Common myeloid progenitor, CD34-positive (primary cell): ENCODE measurements around the gene KRTAP22-1.

Experiments used
- CTCF ChIA-PET: fragments of 350-600 bp; sonication (Branson Sonifier 250); formaldehyde crosslinking; loops from one replicate; lab custom pipeline; 2021; ENCODE audit warnings: antibody characterized with exemption; lab: Charles Lee
- POLR2A ChIA-PET: fragments of 350-600 bp; sonication (Branson Sonifier 250); formaldehyde crosslinking; loops from one replicate; lab custom pipeline; 2021; ENCODE audit warnings: antibody characterized with exemption; lab: Charles Lee
- DNase-seq, 3 donors: peaks; one replicate each; pipeline versions ENCODE4 v3.0.0 to v3.0.0-alpha.2; 2013
- H3K27ac ChIP-seq, 2 experiments: 1 replicate in 1 of 2; 2 replicates in 1 of 2; pipeline ENCODE4 v1.7.0; 2013; ENCODE audit warnings: inconsistent platforms in 2 of 2, low read length in 2 of 2, mild to moderate bottlenecking in 2 of 2, low read depth in 1 of 2, moderate library complexity in 1 of 2; ENCODE audit not compliant: severe bottlenecking in 2 of 2, insufficient read depth in 1 of 2, poor library complexity in 1 of 2
- H3K27me3 ChIP-seq, 5 experiments: replicated peaks in 2 of 5; 1 replicate in 3 of 5; 2 replicates in 2 of 5; pipeline versions ENCODE4 v1.6.1 to v1.7.0; 2013; ENCODE audit warnings: low read length in 4 of 5, mild to moderate bottlenecking in 2 of 5, moderate library complexity in 2 of 5, inconsistent platforms in 1 of 5; ENCODE audit not compliant: insufficient read depth in 5 of 5, control insufficient read depth in 4 of 5
- H3K36me3 ChIP-seq, 4 experiments: 1 replicate in 2 of 4; 2 replicates in 2 of 4; pipeline versions ENCODE4 v1.6.1 to v1.7.0; 2013; ENCODE audit warnings: low read length in 3 of 4, control low read depth in 1 of 4, mild to moderate bottlenecking in 1 of 4; ENCODE audit not compliant: control insufficient read depth in 4 of 4, insufficient read depth in 4 of 4
- H3K4me1 ChIP-seq, 4 experiments: 1 replicate in 3 of 4; 2 replicates in 1 of 4; pipeline versions ENCODE4 v1.6.1 to v1.7.1; 2013; ENCODE audit warnings: low read length in 3 of 4, mild to moderate bottlenecking in 3 of 4, control low read depth in 1 of 4, inconsistent platforms in 1 of 4, moderate library complexity in 1 of 4; ENCODE audit not compliant: control insufficient read depth in 4 of 4, insufficient read depth in 4 of 4; ENCODE audit errors: control extremely low read depth in 1 of 4
- H3K4me3 ChIP-seq, 7 experiments: 1 replicate in 4 of 7; 2 replicates in 3 of 7; pipeline versions ENCODE4 v1.5.1 to v1.7.0; 2013; ENCODE audit warnings: mild to moderate bottlenecking in 7 of 7, low read length in 6 of 7, moderate library complexity in 6 of 7, inconsistent platforms in 2 of 7, low read depth in 2 of 7, control low read depth in 1 of 7; ENCODE audit not compliant: insufficient read depth in 4 of 7, control insufficient read depth in 1 of 7; ENCODE audit errors: extremely low read depth in 1 of 7
- H3K9me3 ChIP-seq, 5 experiments: 1 replicate in 4 of 5; 2 replicates in 1 of 5; pipeline versions ENCODE4 v1.6.1 to v1.7.1; 2013; ENCODE audit warnings: low read length in 4 of 5, mild to moderate bottlenecking in 2 of 5, inconsistent platforms in 1 of 5, low read depth in 1 of 5, moderate library complexity in 1 of 5; ENCODE audit not compliant: control insufficient read depth in 4 of 5, insufficient read depth in 2 of 5; ENCODE audit errors: control extremely low read depth in 1 of 5
- WGBS: methylation state at CpG from one replicate; pipeline ENCODE4 v1.1.5; 2013; ENCODE audit not compliant: insufficient coverage; 5-methylcytosine and 5-hydroxymethylcytosine counted together

The KRTAP22-1 gene

GRCh38 chr21:30620522-30620921, 19.6 kb downstream of the KRTAP22-1 start, which contains the start of gene KRTAP20-4:
Gene KRTAP20-4 (plus strand): TSS chr21:30620627.
- Histone ChIP-seq H3K36me3 (no peaks in the 10 kb centered on the region), H3K4me3 (no peak within 1 kb of the TSS), H3K9me3 (peaks cover 0 to 3% (median 0%) of the 10 kb centered on the region in 5 experiments), H3K4me1 (no peaks in the 10 kb centered on the region), H3K27me3 (no peaks in the 10 kb centered on the region), H3K27ac (no peak within 1 kb of the TSS)
- ChIA-PET POLR2A (no interaction called here), CTCF (no interaction called here)
- WGBS = 100% methylated on average over 1 of the region's 3 CpGs
- no peak for DNase-seq

GRCh38 chr21:30623362-30623761, 22.5 kb downstream of the KRTAP22-1 start:
- no peak for DNase-seq
- CTCF ChIA-PET = interaction anchor here (0.6 kb wide), 1 partner anchor 13 kb away, joined by 3 read pairs; no protein-coding TSS in a partner anchor

GRCh38 chr21:30625449-30626165, 24.7 kb downstream of the KRTAP22-1 start:
- Histone ChIP-seq H3K27me3 (no peaks in the 10 kb centered on the region), H3K27ac (no peak overlapping the region), H3K4me3 (no peak overlapping the region), H3K36me3 (no peaks in the 10 kb centered on the region), H3K4me1 (no peaks in the 10 kb centered on the region), H3K9me3 (peaks cover 0 to 3% (median 1%) of the 10 kb centered on the region in 5 experiments)
- WGBS = 92% methylated on average over 3 of the region's 4 CpGs
- ChIA-PET POLR2A (no interaction called here), CTCF (interaction anchor here (0.5 kb wide), 1 partner anchor 495 kb away, joined by 3 read pairs; no protein-coding TSS in a partner anchor)
- DNase-seq = no peak

More at GRCh38 chr21:30623362-30623761, 22.5 kb downstream of the KRTAP22-1 start:
- Histone ChIP-seq H3K4me3 (no peak overlapping the region), H3K9me3 (peaks cover 0 to 3% (median 1%) of the 10 kb centered on the region in 5 experiments), H3K27ac (no peak overlapping the region), H3K4me1 (no peaks in the 10 kb centered on the region), H3K36me3 (no peaks in the 10 kb centered on the region), H3K27me3 (no peaks in the 10 kb centered on the region)
- POLR2A ChIA-PET = no interaction called here
- 95% methylated on average over 2 of the region's 3 CpGs for WGBS

GRCh38 chr21:30628109-30628508, 27.2 kb downstream of the KRTAP22-1 start:
- DNase-seq = no peak
- Histone ChIP-seq H3K4me1 (no peaks in the 10 kb centered on the region), H3K36me3 (no peaks in the 10 kb centered on the region), H3K4me3 (no peak overlapping the region), H3K27ac (no peak overlapping the region), H3K27me3 (no peaks in the 10 kb centered on the region), H3K9me3 (peaks cover 0 to 3% (median 1%) of the 10 kb centered on the region in 5 experiments)
- POLR2A ChIA-PET = no interaction called here
- no CpG with 5 or more reads among the region's 4 CpGs for WGBS
- CTCF ChIA-PET = no interaction called here

- no peaks in the 10 kb centered on the region for H3K4me1 ChIP-seq
- H3K27me3 ChIP-seq = no peaks in the 10 kb centered on the region
- H3K27ac ChIP-seq = no peak overlapping the region
- no peak for DNase-seq
- no peak overlapping the region for H3K4me3 ChIP-seq
- WGBS = 100% methylated on average over 1 of the region's 1 CpG
- H3K36me3 ChIP-seq = no peaks in the 10 kb centered on the region
- CTCF ChIA-PET = no interaction called here
- H3K9me3 ChIP-seq = peaks cover 0 to 3% (median 1%) of the 10 kb centered on the region in 5 experiments
- POLR2A ChIA-PET = no interaction called here
Measured at GRCh38 chr21:30629200-30629599, 28.3 kb downstream of the KRTAP22-1 start.

GRCh38 chr21:30634906-30635305, 34.0 kb downstream of the KRTAP22-1 start, which contains the start of gene KRTAP20-2:
Gene KRTAP20-2 (plus strand): TSS chr21:30635206. CDS start chr21:30635264, 58 bp downstream.
- Histone ChIP-seq H3K36me3 (no peaks in the 10 kb centered on the region), H3K27me3 (no peaks in the 10 kb centered on the region), H3K9me3 (no peaks in the 10 kb centered on the region), H3K4me1 (no peaks in the 10 kb centered on the region), H3K4me3 (no peak within 1 kb of the TSS), H3K27ac (no peak within 1 kb of the TSS)
- ChIA-PET POLR2A (no interaction called here), CTCF (no interaction called here)
- no peak for DNase-seq
- WGBS = no CpG with 5 or more reads among the region's 1 CpG

- POLR2A ChIA-PET = no interaction called here
- WGBS = 89% methylated on average over 2 of the region's 3 CpGs
- Histone ChIP-seq H3K27me3 (no peaks in the 10 kb centered on the region), H3K4me3 (no peak overlapping the region), H3K4me1 (no peaks in the 10 kb centered on the region), H3K36me3 (no peaks in the 10 kb centered on the region), H3K9me3 (peaks cover 0 to 3% (median 0%) of the 10 kb centered on the region in 5 experiments), H3K27ac (no peak overlapping the region)
- CTCF ChIA-PET = no interaction called here
- no peak for DNase-seq
Measured at GRCh38 chr21:30638686-30639085, 37.8 kb downstream of the KRTAP22-1 start.
